ENCODE data around the gene PPP1R3E. TPM values are rescaled to one million over a fixed set of nuclear protein-coding genes. Genes with fewer than 3 reads are reported as not detected.
A peak's percentile ranks its signal among the peaks of the same experiment; 100 is the strongest.
"Not testable (repeated sequence)": the region's sequence is repeated elsewhere in the genome, so short reads cannot be mapped to it uniquely, and the experiment has no call there.

The PPP1R3E gene
- polyA plus RNA-seq, 1 of the 3 experiments (the other 2 are of a cell fraction) = 6.6 TPM

- Histone ChIP-seq H3K79me2 (ENCODE audit: insufficient read depth) (peaks cover 34% of the 10 kb centered on the region), H2AFZ (ENCODE audit: low read depth) (no peak overlapping the region), H4K20me1 (ENCODE audit: insufficient read depth) (no peaks in the 10 kb centered on the region), H3K27ac (ENCODE audit: low read depth in 2 of 2, low read length in 1 of 2) (0 out of 4 replicates have a peak overlapping the region, but pooled peaks of 1 of the 2 experiments have one; percentile 10), H3K36me3 (replicated peaks in 1 of 2; ENCODE audit: control insufficient read depth in 1 of 2, insufficient read depth in 2 of 2, low read length in 1 of 2) (peaks cover 33 to 34% of the 10 kb centered on the region in 2 experiments), H3K27me3 (ENCODE audit: insufficient read depth) (no peaks in the 10 kb centered on the region), H3K4me2 (no peak overlapping the region), H3F3A (replicated peaks; ENCODE audit: insufficient read depth) (peaks cover 27% of the 10 kb centered on the region), H3K9me2 (no peaks in the 10 kb centered on the region), H3K4me1 (ENCODE audit: control insufficient read depth in 1 of 2, insufficient read depth in 2 of 2, low read depth in 1 of 2, low read length in 1 of 2) (peaks cover 8 to 9% of the 10 kb centered on the region in 2 experiments; a peak in 3 of 4 replicates), H3K9ac (no peak overlapping the region), H3K4me3 (ENCODE audit: low read depth in 2 of 2, low read length in 1 of 2) (no peak overlapping the region), H3K9me3 (no peaks in the 10 kb centered on the region)
- POLR2A ChIA-PET = interaction anchor here (0.6 to 2.1 kb wide), 6 partner anchors 20 to 497 kb away, joined by 3 to 8 read pairs (median 5); partner anchors contain the start of gene SLC22A17
- TF ChIP-seq SMC3 (IDR thresholded peaks at IDR 0.05; ENCODE audit: low read depth, low read length) (no peak), POLR2AphosphoS5 (IDR thresholded peaks at IDR 0.05; ENCODE audit: low read depth, low read length) (peak; percentile 45)
- DNase-seq = no peak
- CTCF ChIA-PET = interaction anchor here (0.6 to 13.2 kb wide), 27 partner anchors 9 to 236 kb away, joined by 3 to 179 read pairs (median 4); partner anchors contain the start of genes BCL2L2, CMTM5 and SLC22A17
- 92% methylated on average over 13 of the region's 13 CpGs for WGBS (ENCODE audit: low lambda C conversion rate)
These were observed 24.1 kb upstream of the PPP1R3E start for GRCh38 chr14:23326491-23327332.

- Histone ChIP-seq H3F3A (replicated peaks; ENCODE audit: insufficient read depth) (peaks cover 28% of the 10 kb centered on the region), H3K79me2 (ENCODE audit: insufficient read depth) (peaks cover 36% of the 10 kb centered on the region), H3K36me3 (replicated peaks in 1 of 2; ENCODE audit: control insufficient read depth in 1 of 2, insufficient read depth in 2 of 2, low read length in 1 of 2) (peaks cover 33 to 34% of the 10 kb centered on the region in 2 experiments)
- H2AFZ ChIP-seq (ENCODE audit: low read depth); DNase-seq; H3K9ac ChIP-seq; H4K20me1 ChIP-seq (ENCODE audit: insufficient read depth); H3K27me3 ChIP-seq (ENCODE audit: insufficient read depth); H3K9me3 ChIP-seq; H3K9me2 ChIP-seq; H3K4me2 ChIP-seq; H3K4me1 ChIP-seq (ENCODE audit: control insufficient read depth in 1 of 2, insufficient read depth in 2 of 2, low read depth in 1 of 2, low read length in 1 of 2); H3K27ac ChIP-seq (ENCODE audit: low read depth in 2 of 2, low read length in 1 of 2); H3K4me3 ChIP-seq (ENCODE audit: low read depth in 2 of 2, low read length in 1 of 2): not testable (repeated sequence)
- CTCF ChIA-PET = interaction anchor here (1.3 to 13.2 kb wide), 6 partner anchors 27 to 237 kb away, joined by 4 to 179 read pairs (median 8); partner anchors contain the start of genes CMTM5 and SLC22A17
- POLR2A ChIA-PET = interaction anchor here (0.6 to 2.1 kb wide), 2 partner anchors 54 to 496 kb away, joined by 3 to 6 read pairs; no protein-coding TSS in a partner anchor
- 96% methylated on average over 5 of the region's 5 CpGs for WGBS (ENCODE audit: low lambda C conversion rate)
These were observed 23.1 kb upstream of the PPP1R3E start for GRCh38 chr14:23325746-23326145.

GRCh38 chr14:23324993-23325392, 22.3 kb upstream of the PPP1R3E start:
- Histone ChIP-seq H3K4me2 (no peak overlapping the region), H3K27ac (ENCODE audit: low read depth in 2 of 2, low read length in 1 of 2) (no peak overlapping the region; a peak in 1 of 4 replicates), H3K9me3 (no peaks in the 10 kb centered on the region), H3K4me3 (ENCODE audit: low read depth in 2 of 2, low read length in 1 of 2) (no peak overlapping the region), H3K36me3 (replicated peaks in 1 of 2; ENCODE audit: control insufficient read depth in 1 of 2, insufficient read depth in 2 of 2, low read length in 1 of 2) (peaks cover 34 to 38% of the 10 kb centered on the region in 2 experiments), H3K79me2 (ENCODE audit: insufficient read depth) (peaks cover 38% of the 10 kb centered on the region), H3K4me1 (ENCODE audit: control insufficient read depth in 1 of 2, insufficient read depth in 2 of 2, low read depth in 1 of 2, low read length in 1 of 2) (peaks cover 13 to 16% of the 10 kb centered on the region in 2 experiments; a peak in 3 of 4 replicates), H2AFZ (ENCODE audit: low read depth) (no peak overlapping the region), H3K9ac (no peak overlapping the region), H3F3A (replicated peaks; ENCODE audit: insufficient read depth) (peaks cover 35% of the 10 kb centered on the region), H4K20me1 (ENCODE audit: insufficient read depth) (no peaks in the 10 kb centered on the region), H3K27me3 (ENCODE audit: insufficient read depth) (no peaks in the 10 kb centered on the region), H3K9me2 (no peaks in the 10 kb centered on the region)
- no peak for TF ChIP-seq YY1 (IDR thresholded peaks at IDR 0.05; ENCODE audit: low read depth)
- POLR2A ChIA-PET = no interaction called here
- CTCF ChIA-PET = interaction anchor here (1.6 to 13.2 kb wide), 2 partner anchors 55 to 60 kb away, joined by 4 to 179 read pairs; partner anchors contain the start of gene CMTM5
- no peak for DNase-seq
- 92% methylated on average over 7 of the region's 7 CpGs for WGBS (ENCODE audit: low lambda C conversion rate)

Measured in SK-N-SH (cell line).